ENCODE measurements around the gene SLC26A9.

The SLC26A9 gene

GRCh38 chr1:205939690-205940330, 3.4 kb downstream of the SLC26A9 start:
- DNase-seq (ENCODE audit: extremely low read depth, low read depth) = no peak
- TF ChIP-seq CTCF (IDR thresholded peaks at IDR 0.05; ENCODE audit: low read depth, low read length) = no peak

- no peak for DNase-seq (ENCODE audit: extremely low read depth, low read depth)
- no peak for TF ChIP-seq CTCF (IDR thresholded peaks at IDR 0.05; ENCODE audit: low read depth, low read length)
Observed at GRCh38 chr1:205938682-205939081, 4.6 kb downstream of the SLC26A9 start.

- TF ChIP-seq CTCF (IDR thresholded peaks at IDR 0.05; ENCODE audit: low read depth, low read length) = no peak
- DNase-seq (ENCODE audit: extremely low read depth, low read depth) = no peak
Observed at GRCh38 chr1:205936846-205937586, 6.2 kb downstream of the SLC26A9 start.

GRCh38 chr1:205936311-205936710, 6.9 kb downstream of the SLC26A9 start:
- TF ChIP-seq CTCF (IDR thresholded peaks at IDR 0.05; ENCODE audit: low read depth, low read length) = no peak
- DNase-seq (ENCODE audit: extremely low read depth, low read depth) = no peak

- DNase-seq (ENCODE audit: extremely low read depth, low read depth) = no peak
- TF ChIP-seq CTCF (IDR thresholded peaks at IDR 0.05; ENCODE audit: low read depth, low read length) = no peak
Observed at GRCh38 chr1:205935869-205936268, 7.4 kb downstream of the SLC26A9 start.

GRCh38 chr1:205934788-205935187, 8.5 kb downstream of the SLC26A9 start:
- TF ChIP-seq CTCF (IDR thresholded peaks at IDR 0.05; ENCODE audit: low read depth, low read length) = no peak
- no peak for DNase-seq (ENCODE audit: extremely low read depth, low read depth)

Measured in AG09319 (cell line).